Trophoblast cell (in vitro differentiated cells and primary cell): ENCODE measurements around the gene PAMR1.

Source experiments
- DNase-seq, 2 donors: peaks; one replicate each; pipeline ENCODE4 v3.0.0-alpha.2; 2016
- H2AFZ ChIP-seq: 2 replicates; pipeline ENCODE4 v1.6.1; 2013; ENCODE audit warnings: low read length, moderate library complexity, mild to moderate bottlenecking; ENCODE audit not compliant: insufficient read depth, poor library complexity
- H2AK5ac ChIP-seq: 2 replicates; pipeline ENCODE4 v1.6.1; 2013; ENCODE audit warnings: mild to moderate bottlenecking, low read length
- H2BK120ac ChIP-seq: 2 replicates; pipeline ENCODE4 v1.6.1; 2013; ENCODE audit warnings: low read length, mild to moderate bottlenecking, moderate library complexity; ENCODE audit not compliant: insufficient read depth, poor library complexity
- H2BK12ac ChIP-seq: 2 replicates; pipeline ENCODE4 v1.6.1; 2013; ENCODE audit warnings: mild to moderate bottlenecking, low read length, moderate library complexity
- H2BK5ac ChIP-seq: 2 replicates; pipeline ENCODE4 v1.6.1; 2013; ENCODE audit warnings: low read length, low read depth, moderate library complexity, mild to moderate bottlenecking; ENCODE audit not compliant: poor library complexity
- H3K14ac ChIP-seq: 2 replicates; pipeline ENCODE4 v1.6.1; 2013; ENCODE audit warnings: mild to moderate bottlenecking, low read length
- H3K18ac ChIP-seq: 2 replicates; pipeline ENCODE4 v1.6.1; 2013; ENCODE audit warnings: mild to moderate bottlenecking, low read length
- H3K23ac ChIP-seq: 2 replicates; pipeline ENCODE4 v1.6.1; 2013; ENCODE audit warnings: low read length
- H3K27ac ChIP-seq: 2 replicates; pipeline ENCODE4 v1.5.1; 2013; ENCODE audit warnings: low read depth, mild to moderate bottlenecking, inconsistent platforms, low read length, moderate library complexity
- H3K27me3 ChIP-seq: 2 replicates; pipeline ENCODE4 v1.6.1; 2013; ENCODE audit warnings: inconsistent platforms, mild to moderate bottlenecking, low read length, moderate library complexity; ENCODE audit not compliant: insufficient read depth
- H3K36me3 ChIP-seq, 2 experiments: 1 replicate in 1 of 2; 2 replicates in 1 of 2; pipeline ENCODE4 v1.6.1; 2013; ENCODE audit warnings: low read length in 2 of 2, mild to moderate bottlenecking in 2 of 2, moderate library complexity in 1 of 2; ENCODE audit not compliant: insufficient read depth in 2 of 2, control insufficient read depth in 1 of 2
- H3K4ac ChIP-seq: 2 replicates; pipeline ENCODE4 v1.6.1; 2013; ENCODE audit warnings: low read depth, mild to moderate bottlenecking, low read length, moderate library complexity
- H3K4me1 ChIP-seq, 2 experiments: 1 replicate in 1 of 2; 2 replicates in 1 of 2; pipeline ENCODE4 v1.6.1; 2013; ENCODE audit warnings: low read length in 2 of 2, mild to moderate bottlenecking in 2 of 2, moderate library complexity in 1 of 2; ENCODE audit not compliant: insufficient read depth in 2 of 2, control insufficient read depth in 1 of 2
- H3K4me2 ChIP-seq: 2 replicates; pipeline ENCODE4 v1.6.1; 2013; ENCODE audit warnings: inconsistent platforms, mild to moderate bottlenecking, low read length, moderate library complexity
- H3K4me3 ChIP-seq: 2 replicates; pipeline ENCODE4 v1.5.1; 2013; ENCODE audit warnings: mild to moderate bottlenecking, low read depth, low read length, inconsistent platforms
- H3K79me1 ChIP-seq: one replicate; pipeline ENCODE4 v1.6.1; 2013; ENCODE audit warnings: low read length
- H3K79me2 ChIP-seq: 2 replicates; pipeline ENCODE4 v1.6.1; 2013; ENCODE audit warnings: low read length, mild to moderate bottlenecking; ENCODE audit not compliant: control insufficient read depth, insufficient read depth, poor library complexity
- H3K9ac ChIP-seq: 2 replicates; pipeline ENCODE4 v1.6.1; 2013; ENCODE audit warnings: mild to moderate bottlenecking, low read length
- H3K9me3 ChIP-seq: 2 replicates; pipeline ENCODE4 v1.6.1; 2013; ENCODE audit warnings: low read depth, mild to moderate bottlenecking, control low read depth, inconsistent platforms, low read length; ENCODE audit not compliant: insufficient read depth
- H4K12ac ChIP-seq: 2 replicates; pipeline ENCODE4 v1.6.1; 2013; ENCODE audit warnings: low read depth, mild to moderate bottlenecking, low read length, moderate library complexity
- H4K8ac ChIP-seq: 2 replicates; pipeline ENCODE4 v1.6.1; 2013; ENCODE audit warnings: low read depth, mild to moderate bottlenecking, low read length, moderate library complexity
- H4K91ac ChIP-seq: one replicate; pipeline ENCODE4 v1.6.1; 2013; ENCODE audit warnings: low read depth, mild to moderate bottlenecking, low read length, moderate library complexity
- WGBS: extraction: QIAGEN DNeasy Blood & Tissue Kit; methylation state at CpG from one replicate; pipeline ENCODE4 v1.1.7; 2013; ENCODE audit warnings: missing lambda C conversion rate; ENCODE audit not compliant: insufficient read length, insufficient coverage; ENCODE audit errors: extremely low coverage; 5-methylcytosine and 5-hydroxymethylcytosine counted together

Gene PAMR1

DNA sequence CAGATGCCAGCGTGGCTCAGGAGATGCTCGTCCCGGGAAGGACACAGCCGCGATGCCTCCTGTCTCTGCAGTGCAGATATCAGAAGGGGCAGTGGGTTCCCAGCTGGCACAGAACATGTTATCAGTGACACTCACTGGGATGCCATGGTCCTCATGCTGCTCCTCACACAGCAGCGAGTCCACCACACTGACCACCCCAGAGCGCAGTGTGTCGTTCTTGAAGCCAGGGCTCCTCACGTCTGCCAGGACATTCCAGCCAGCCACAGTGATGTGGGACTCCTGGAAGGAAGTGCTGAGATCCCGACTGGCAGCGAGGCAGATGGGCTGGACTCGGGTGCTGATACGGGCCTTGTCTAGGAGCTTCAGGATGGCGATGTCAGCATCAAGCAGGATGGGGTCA, 93.0 kb downstream of the PAMR1 start:
- H3K9me3 ChIP-seq = peaks cover 3% of the 10 kb centered on the region
- no peak overlapping the region for H3K4ac ChIP-seq
- no peak overlapping the region for H2AK5ac ChIP-seq
- no peaks in the 10 kb centered on the region for H3K36me3 ChIP-seq
- H4K91ac ChIP-seq = no peak overlapping the region
- no peaks in the 10 kb centered on the region for H3K79me1 ChIP-seq
- H2BK120ac ChIP-seq = no peak overlapping the region
- no peak overlapping the region for H4K12ac ChIP-seq
- no peak overlapping the region for H3K9ac ChIP-seq
- no peaks in the 10 kb centered on the region for H3K27me3 ChIP-seq
- no peak for DNase-seq
- H3K4me1 ChIP-seq = no peaks in the 10 kb centered on the region
- H3K14ac ChIP-seq = no peak overlapping the region
- H2BK12ac ChIP-seq = no peak overlapping the region
- H4K8ac ChIP-seq = no peak overlapping the region
- H3K27ac ChIP-seq = no peak overlapping the region
- H3K4me2 ChIP-seq = no peak overlapping the region
- H3K79me2 ChIP-seq = no peaks in the 10 kb centered on the region
- H3K4me3 ChIP-seq = no peak overlapping the region
- H3K23ac ChIP-seq = no peak overlapping the region
- no peak overlapping the region for H2BK5ac ChIP-seq
- H3K18ac ChIP-seq = no peak overlapping the region
- WGBS = no CpG with 5 or more reads among the region's 14 CpGs
- H2AFZ ChIP-seq = no peak overlapping the region

DNA sequence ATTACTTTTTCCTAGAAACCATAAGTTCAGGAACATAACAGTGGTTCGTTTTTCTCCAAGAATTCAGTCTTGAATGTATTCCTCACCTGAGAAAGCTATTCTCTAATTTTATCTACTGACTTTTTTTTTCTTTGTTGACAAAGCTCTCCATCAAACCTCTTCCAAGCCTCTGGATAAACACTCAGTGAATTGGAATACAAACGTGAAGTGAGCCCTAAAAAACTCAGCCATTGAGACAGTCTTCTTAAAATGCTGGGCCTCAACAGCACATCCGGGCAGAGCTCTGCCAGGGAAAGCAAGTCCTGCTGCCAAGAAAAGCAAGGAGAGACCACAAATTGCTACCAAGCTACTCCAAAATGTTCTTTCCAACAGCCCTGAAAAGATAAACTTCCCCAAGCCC, 98.3 kb downstream of the PAMR1 start:
- no peaks in the 10 kb centered on the region for H3K79me1 ChIP-seq
- no peak overlapping the region for H3K14ac ChIP-seq

GRCh38 chr11:35426351-35426750, 99.1 kb downstream of the PAMR1 start:
- no peak overlapping the region for H4K91ac ChIP-seq
- no peak overlapping the region for H2AFZ ChIP-seq
- H3K27ac ChIP-seq = no peak overlapping the region
- no peak overlapping the region for H2BK5ac ChIP-seq
- no peak overlapping the region for H4K8ac ChIP-seq
- no peak overlapping the region for H2AK5ac ChIP-seq
- no peak overlapping the region for H2BK120ac ChIP-seq
- H3K4ac ChIP-seq = no peak overlapping the region
- H3K14ac ChIP-seq = no peak overlapping the region
- H3K4me2 ChIP-seq = no peak overlapping the region
- WGBS = no CpG with 5 or more reads among the region's 1 CpG
- no peak overlapping the region for H3K4me3 ChIP-seq
- no peak overlapping the region for H3K18ac ChIP-seq
- no peaks in the 10 kb centered on the region for H3K4me1 ChIP-seq
- DNase-seq = no peak
- no peaks in the 10 kb centered on the region for H3K79me1 ChIP-seq
- H3K27me3 ChIP-seq = peaks cover 9% of the 10 kb centered on the region
- H3K36me3 ChIP-seq = no peaks in the 10 kb centered on the region
- no peak overlapping the region for H3K9ac ChIP-seq
- no peak overlapping the region for H3K23ac ChIP-seq
- H3K79me2 ChIP-seq = no peaks in the 10 kb centered on the region
- no peak overlapping the region for H4K12ac ChIP-seq
- no peaks in the 10 kb centered on the region for H3K9me3 ChIP-seq
- no peak overlapping the region for H2BK12ac ChIP-seq

More for the DNA sequence above, 98.3 kb downstream of the PAMR1 start:
- Histone ChIP-seq H2AK5ac (no peak overlapping the region), H4K12ac (no peak overlapping the region), H3K9me3 (no peaks in the 10 kb centered on the region), H3K4me2 (no peak overlapping the region), H3K4ac (no peak overlapping the region), H3K79me2 (no peaks in the 10 kb centered on the region), H3K27me3 (peaks cover 2% of the 10 kb centered on the region), H3K23ac (no peak overlapping the region), H2AFZ (no peak overlapping the region), H2BK5ac (no peak overlapping the region), H4K8ac (no peak overlapping the region), H3K27ac (no peak overlapping the region), H3K36me3 (no peaks in the 10 kb centered on the region), H4K91ac (no peak overlapping the region), H2BK12ac (no peak overlapping the region), H3K4me3 (no peak overlapping the region), H3K9ac (no peak overlapping the region), H3K4me1 (no peaks in the 10 kb centered on the region), H2BK120ac (no peak overlapping the region), H3K18ac (no peak overlapping the region)
- no CpG with 5 or more reads among the region's 3 CpGs for WGBS
- no peak for DNase-seq

DNA sequence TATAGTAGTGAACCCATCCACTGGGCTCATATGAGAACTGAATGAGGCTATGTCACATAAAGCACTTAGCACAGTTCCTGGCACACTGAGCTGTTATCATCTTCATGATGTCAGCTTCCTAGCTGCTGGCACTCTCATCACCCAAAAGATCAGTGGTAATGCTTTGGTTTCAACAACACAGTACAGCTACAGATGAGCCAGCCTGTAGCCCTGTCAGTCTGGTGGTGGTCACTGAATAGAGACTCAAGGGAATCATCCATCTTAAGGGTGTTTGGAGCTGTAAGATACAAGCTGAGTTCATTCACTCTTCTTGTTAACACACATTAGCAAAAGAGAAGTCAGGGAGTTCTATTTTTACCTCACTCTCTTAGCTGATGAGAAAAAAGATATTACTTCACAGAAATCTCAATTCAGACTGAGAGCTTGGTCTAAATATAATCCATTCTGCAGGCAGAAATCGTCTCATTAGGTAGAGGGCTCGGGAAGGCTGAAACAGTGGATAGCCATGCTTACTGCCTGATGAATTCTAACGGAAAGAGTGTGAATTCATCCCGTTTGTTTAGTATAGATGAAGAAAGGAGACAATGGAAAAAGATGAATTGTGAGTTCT, 99.7 kb downstream of the PAMR1 start:
- no peak overlapping the region for H2BK12ac ChIP-seq
- H2BK120ac ChIP-seq = no peak overlapping the region
- H3K36me3 ChIP-seq = no peaks in the 10 kb centered on the region
- no peaks in the 10 kb centered on the region for H3K79me1 ChIP-seq
- H3K4me3 ChIP-seq = no peak overlapping the region
- H3K4me2 ChIP-seq = no peak overlapping the region
- H3K27ac ChIP-seq = no peak overlapping the region
- no peak overlapping the region for H4K12ac ChIP-seq
- no peak for DNase-seq
- H2BK5ac ChIP-seq = no peak overlapping the region
- H4K8ac ChIP-seq = no peak overlapping the region
- H3K9me3 ChIP-seq = no peaks in the 10 kb centered on the region
- H3K4ac ChIP-seq = no peak overlapping the region
- no peak overlapping the region for H3K18ac ChIP-seq
- no peak overlapping the region for H3K23ac ChIP-seq
- no peak overlapping the region for H3K14ac ChIP-seq
- WGBS = no CpG with 5 or more reads among the region's 4 CpGs
- no peaks in the 10 kb centered on the region for H3K4me1 ChIP-seq
- H2AFZ ChIP-seq = no peak overlapping the region
- H4K91ac ChIP-seq = no peak overlapping the region
- no peak overlapping the region for H2AK5ac ChIP-seq
- H3K79me2 ChIP-seq = no peaks in the 10 kb centered on the region
- H3K9ac ChIP-seq = no peak overlapping the region
- peaks cover 11% of the 10 kb centered on the region for H3K27me3 ChIP-seq
